Measurements from ENCODE around the gene ZNF286A.
"Not testable (repeated sequence)": the region's sequence is repeated elsewhere in the genome, so short reads cannot be mapped to it uniquely, and the experiment has no call there.

Gene ZNF286A

DNA sequence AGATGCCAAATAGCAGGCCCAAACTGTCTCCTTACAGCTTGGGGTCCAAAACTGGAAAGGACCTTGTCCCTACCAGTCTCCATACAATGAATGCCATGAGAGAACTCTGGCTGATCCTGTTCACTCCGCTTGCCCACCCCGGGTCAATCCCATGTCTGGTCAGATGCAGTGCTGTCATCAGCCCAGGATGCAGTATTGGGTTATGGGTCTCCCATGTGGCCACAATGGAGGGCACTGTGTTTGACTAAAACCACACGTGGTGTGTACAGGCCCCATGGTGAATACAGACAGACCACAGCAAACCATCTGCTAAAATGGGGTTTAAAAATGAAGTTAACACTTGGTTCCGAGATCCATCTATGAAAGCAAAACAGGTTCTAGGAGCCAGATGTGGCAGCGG, 35.9 kb upstream of the ZNF286A start:
- no peak overlapping the region for H3K4me3 ChIP-seq (ENCODE audit: low read depth, low read length)
- in situ Hi-C loops (cut with HindIII; ENCODE audit: low sequenced_read_pairs): no loop called here
- DNase-seq (ENCODE audit: low read depth): no peak
- TF ChIP-seq, protein P1, sequence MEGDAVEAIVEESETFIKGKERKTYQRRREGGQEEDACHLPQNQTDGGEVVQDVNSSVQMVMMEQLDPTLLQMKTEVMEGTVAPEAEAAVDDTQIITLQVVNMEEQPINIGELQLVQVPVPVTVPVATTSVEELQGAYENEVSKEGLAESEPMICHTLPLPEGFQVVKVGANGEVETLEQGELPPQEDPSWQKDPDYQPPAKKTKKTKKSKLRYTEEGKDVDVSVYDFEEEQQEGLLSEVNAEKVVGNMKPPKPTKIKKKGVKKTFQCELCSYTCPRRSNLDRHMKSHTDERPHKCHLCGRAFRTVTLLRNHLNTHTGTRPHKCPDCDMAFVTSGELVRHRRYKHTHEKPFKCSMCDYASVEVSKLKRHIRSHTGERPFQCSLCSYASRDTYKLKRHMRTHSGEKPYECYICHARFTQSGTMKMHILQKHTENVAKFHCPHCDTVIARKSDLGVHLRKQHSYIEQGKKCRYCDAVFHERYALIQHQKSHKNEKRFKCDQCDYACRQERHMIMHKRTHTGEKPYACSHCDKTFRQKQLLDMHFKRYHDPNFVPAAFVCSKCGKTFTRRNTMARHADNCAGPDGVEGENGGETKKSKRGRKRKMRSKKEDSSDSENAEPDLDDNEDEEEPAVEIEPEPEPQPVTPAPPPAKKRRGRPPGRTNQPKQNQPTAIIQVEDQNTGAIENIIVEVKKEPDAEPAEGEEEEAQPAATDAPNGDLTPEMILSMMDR (IDR thresholded peaks at IDR 0.05; ENCODE audit: low read depth, low read length, missing control alignments): no peak

DNA sequence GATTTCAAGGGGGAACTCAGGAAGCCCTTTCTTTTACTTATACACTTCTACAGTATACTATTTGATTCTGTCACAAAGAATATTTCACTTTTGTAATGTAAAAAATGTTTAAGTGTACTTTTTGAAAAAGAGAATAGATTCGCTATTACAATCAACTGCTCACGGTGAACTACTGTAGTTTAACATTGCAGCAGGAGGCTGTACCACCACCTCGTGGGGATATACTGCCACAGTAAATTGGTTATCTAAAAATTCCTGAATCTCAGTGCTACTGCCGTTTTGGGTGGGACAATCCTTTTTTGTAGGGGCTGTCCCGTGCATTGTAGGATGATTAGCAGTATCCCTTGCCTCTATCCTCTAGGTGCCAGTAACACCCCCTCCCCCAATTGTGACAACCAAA, 30.0 kb upstream of the ZNF286A start:
- DNase-seq (ENCODE audit: low read depth); in situ Hi-C loops (cut with HindIII; ENCODE audit: low sequenced_read_pairs); H3K4me3 ChIP-seq (ENCODE audit: low read depth, low read length): not testable (repeated sequence)

DNA sequence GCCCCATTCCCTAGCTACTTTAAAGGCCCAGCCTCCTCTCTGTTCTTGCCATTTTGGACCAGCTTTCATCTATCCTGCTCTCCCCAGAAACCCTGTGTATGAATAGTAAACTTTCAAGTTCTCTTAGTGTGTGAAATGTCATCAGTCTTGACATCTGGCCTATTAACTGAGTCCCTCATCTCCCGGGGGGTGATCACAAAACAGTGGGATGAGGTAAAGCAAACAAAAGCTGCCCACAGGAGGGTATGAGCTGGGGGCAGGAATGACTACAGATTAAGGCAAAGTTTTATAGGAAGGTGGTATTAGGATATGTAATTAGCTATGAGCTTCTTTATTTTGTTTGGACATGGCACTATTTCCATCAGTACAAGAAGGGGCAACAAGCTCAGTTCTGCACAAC, 24.9 kb upstream of the ZNF286A start:
- DNase-seq (ENCODE audit: low read depth); H3K4me3 ChIP-seq (ENCODE audit: low read depth, low read length); in situ Hi-C loops (cut with HindIII; ENCODE audit: low sequenced_read_pairs): not testable (repeated sequence)

DNA sequence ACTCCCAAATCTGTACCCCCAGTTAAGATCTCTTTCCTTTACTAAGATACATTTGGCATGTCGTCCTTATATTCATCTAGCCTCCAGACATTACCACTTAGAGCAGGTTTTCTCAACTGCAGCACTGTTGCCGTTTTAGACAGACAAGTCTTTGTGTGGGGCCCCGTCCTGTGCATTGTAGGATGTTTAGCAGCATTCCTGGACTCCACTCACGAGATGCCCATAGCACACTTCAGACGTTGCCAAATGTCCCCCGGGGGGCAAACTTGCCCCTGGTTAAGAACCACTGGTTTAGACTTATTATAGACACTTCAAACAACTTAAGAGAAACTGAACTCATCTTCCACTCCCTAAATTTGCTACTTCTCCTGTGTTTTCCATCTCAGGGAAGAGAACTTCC, 23.6 kb upstream of the ZNF286A start:
- DNase-seq (ENCODE audit: low read depth); H3K4me3 ChIP-seq (ENCODE audit: low read depth, low read length); in situ Hi-C loops (cut with HindIII; ENCODE audit: low sequenced_read_pairs): not testable (repeated sequence)

DNA sequence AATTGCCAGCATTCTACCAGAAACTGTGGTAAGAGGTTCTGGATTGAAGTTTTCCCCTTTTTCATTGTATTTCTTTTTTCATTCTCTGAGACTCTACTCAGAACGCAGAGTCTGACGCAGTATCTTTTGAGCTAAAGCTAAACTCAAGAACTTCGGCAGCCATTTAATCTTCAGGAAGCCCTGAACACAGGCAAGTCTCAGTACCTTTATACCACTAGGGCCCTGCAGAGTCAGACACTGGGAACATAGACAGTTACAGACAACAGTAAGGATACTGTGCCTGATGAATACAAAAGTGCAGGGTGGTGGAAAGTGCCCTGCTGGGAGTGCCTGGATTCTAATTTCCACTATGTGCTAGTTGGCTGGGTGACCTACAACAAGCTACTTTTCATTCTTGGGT, 16.4 kb upstream of the ZNF286A start:
- in situ Hi-C loops (cut with HindIII; ENCODE audit: low sequenced_read_pairs); H3K4me3 ChIP-seq (ENCODE audit: low read depth, low read length); DNase-seq (ENCODE audit: low read depth): not testable (repeated sequence)

- DNase-seq (ENCODE audit: low read depth); in situ Hi-C loops (cut with HindIII; ENCODE audit: low sequenced_read_pairs): not testable (repeated sequence)
Measured at GRCh38 chr17:15683824-15684478, 15.6 kb upstream of the ZNF286A start, which contains the start of gene TRIM16. Gene TRIM16, minus strand, starts transcription at chr17:15684311. Its CDS starts 32,702 bp downstream, at chr17:15651609.

GRCh38 chr17:15687494-15687893, 12.1 kb upstream of the ZNF286A start:
- DNase-seq (ENCODE audit: low read depth); H3K4me3 ChIP-seq (ENCODE audit: low read depth, low read length); in situ Hi-C loops (cut with HindIII; ENCODE audit: low sequenced_read_pairs): not testable (repeated sequence)

More at GRCh38 chr17:15683824-15684478, 15.6 kb upstream of the ZNF286A start, which contains the start of gene TRIM16:
- H3K4me3 ChIP-seq (ENCODE audit: low read depth, low read length): peak within 1 kb of the TSS; percentile 61
- TF ChIP-seq, protein P1 (IDR thresholded peaks at IDR 0.05; ENCODE audit: low read depth, low read length, missing control alignments): peak; percentile 27

GRCh38 chr17:15698967-15699366, 585 bp upstream of the ZNF286A start:
- H3K4me3 ChIP-seq (ENCODE audit: low read depth, low read length): peak overlapping the region; percentile 51
- DNase-seq (ENCODE audit: low read depth); in situ Hi-C loops (cut with HindIII; ENCODE audit: low sequenced_read_pairs): not testable (repeated sequence)

- in situ Hi-C loops (cut with HindIII; ENCODE audit: low sequenced_read_pairs): not testable (repeated sequence)
- H3K4me3 ChIP-seq (ENCODE audit: low read depth, low read length): peak overlapping the region; percentile 51
Measured at GRCh38 chr17:15699937-15700336, 385 bp downstream of the ZNF286A start.

DNA sequence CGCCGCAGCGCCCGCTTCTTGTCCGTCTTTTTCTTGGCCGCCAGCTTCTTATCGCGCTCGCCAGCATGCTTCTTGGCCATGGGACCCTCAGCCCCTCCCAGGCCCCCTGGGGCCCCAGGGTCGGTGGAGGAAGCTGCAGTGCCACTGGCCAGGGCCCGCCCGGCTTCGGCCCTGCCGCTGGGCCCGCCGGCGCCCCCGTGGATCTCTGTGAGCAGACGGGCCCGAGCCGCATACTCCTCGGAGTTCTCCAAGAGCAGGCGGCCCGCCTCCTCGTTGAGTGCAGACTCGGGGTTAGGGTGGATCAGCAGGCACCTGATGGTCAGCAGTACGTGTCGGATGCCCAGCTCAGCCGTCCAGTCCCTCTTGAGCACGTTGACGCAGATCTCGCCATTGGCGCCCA, 4.7 kb downstream of the ZNF286A start:
- H3K4me3 ChIP-seq (ENCODE audit: low read depth, low read length); in situ Hi-C loops (cut with HindIII; ENCODE audit: low sequenced_read_pairs); DNase-seq (ENCODE audit: low read depth): not testable (repeated sequence)

More at GRCh38 chr17:15699937-15700336, 385 bp downstream of the ZNF286A start:
- not testable (repeated sequence) for DNase-seq (ENCODE audit: low read depth)

DNA sequence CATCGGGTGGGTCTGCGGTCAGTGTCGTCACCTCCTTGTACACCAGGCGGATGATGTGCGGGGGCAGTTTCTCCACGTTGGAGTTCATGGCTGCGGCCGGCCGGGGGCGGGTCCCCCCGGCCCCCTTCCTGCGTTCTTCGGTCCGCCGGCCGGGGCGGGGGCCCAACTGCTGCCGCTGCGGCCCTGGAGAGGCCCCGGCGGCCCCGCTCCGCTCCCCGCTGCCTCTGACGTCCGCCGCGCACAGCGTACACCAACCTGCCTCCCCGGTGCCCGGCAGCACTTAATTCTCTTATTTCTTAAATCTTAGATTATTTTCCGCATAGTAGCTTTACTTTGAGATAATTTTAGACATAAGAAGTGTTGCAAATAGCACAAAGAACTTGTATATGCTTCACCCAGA, 5.3 kb downstream of the ZNF286A start:
- in situ Hi-C loops (cut with HindIII; ENCODE audit: low sequenced_read_pairs): not testable (repeated sequence)

DNA sequence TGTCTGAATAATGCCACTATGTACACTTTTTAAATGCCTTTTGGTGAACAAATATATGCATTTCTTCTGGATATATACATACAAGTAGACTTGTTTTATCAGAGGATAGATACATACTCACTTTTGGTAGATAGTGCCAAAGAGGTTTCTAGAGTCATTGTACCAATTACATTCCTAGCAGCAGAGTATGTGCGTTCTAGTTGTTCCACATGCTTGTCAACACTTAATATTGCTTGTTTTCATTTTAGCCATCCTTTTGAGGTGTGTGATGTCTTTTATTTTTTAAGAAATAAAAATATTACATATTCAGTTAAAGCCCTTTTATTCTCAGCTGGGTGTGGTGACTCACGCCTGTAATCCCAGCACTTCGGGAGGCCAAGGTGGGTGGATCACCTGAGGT, 9.3 kb downstream of the ZNF286A start:
- in situ Hi-C loops (cut with HindIII; ENCODE audit: low sequenced_read_pairs); DNase-seq (ENCODE audit: low read depth); H3K4me3 ChIP-seq (ENCODE audit: low read depth, low read length): not testable (repeated sequence)

More for the DNA sequence above, 5.3 kb downstream of the ZNF286A start:
- H3K4me3 ChIP-seq (ENCODE audit: low read depth, low read length); DNase-seq (ENCODE audit: low read depth): not testable (repeated sequence)

DNA sequence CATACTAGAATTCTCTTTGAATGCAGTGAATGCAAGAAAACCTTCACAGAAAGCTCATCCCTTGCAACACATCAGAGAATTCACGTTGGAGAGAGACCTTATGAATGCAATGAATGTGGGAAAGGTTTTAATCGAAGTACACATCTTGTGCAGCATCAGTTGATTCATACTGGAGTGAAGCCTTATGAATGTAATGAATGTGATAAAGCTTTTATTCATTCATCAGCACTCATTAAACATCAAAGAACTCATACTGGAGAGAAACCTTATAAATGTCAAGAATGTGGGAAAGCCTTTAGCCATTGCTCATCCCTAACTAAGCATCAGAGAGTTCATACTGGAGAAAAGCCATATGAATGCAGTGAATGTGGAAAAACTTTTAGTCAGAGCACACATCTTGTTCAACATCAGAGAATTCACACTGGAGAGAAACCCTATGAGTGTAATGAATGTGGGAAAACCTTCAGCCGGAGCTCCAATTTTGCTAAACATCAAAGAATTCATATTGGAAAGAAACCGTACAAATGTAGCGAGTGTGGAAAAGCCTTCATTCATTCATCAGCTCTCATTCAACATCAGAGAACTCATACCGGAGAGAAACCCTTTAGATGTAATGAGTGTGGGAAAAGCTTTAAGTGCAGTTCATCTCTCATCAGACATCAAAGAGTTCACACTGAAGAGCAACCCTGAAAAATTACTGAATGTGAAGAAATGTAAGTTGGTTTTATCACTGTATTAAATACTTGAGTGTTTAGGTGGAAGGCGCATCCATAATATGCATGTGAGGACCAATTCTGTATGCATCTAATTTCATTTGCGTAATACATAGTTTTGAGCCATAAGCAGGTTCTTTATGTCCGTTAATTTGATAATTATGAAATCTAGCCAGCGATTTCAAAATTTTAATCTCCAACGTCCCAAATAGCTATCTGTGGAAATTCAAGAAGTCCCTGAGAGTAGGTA, 17.3 kb downstream of the ZNF286A start:
- in situ Hi-C loops (cut with HindIII; ENCODE audit: low sequenced_read_pairs); H3K4me3 ChIP-seq (ENCODE audit: low read depth, low read length): not testable (repeated sequence)

GRCh38 chr17:15730535-15730934, 31.0 kb downstream of the ZNF286A start:
- in situ Hi-C loops (cut with HindIII; ENCODE audit: low sequenced_read_pairs); H3K4me3 ChIP-seq (ENCODE audit: low read depth, low read length); DNase-seq (ENCODE audit: low read depth): not testable (repeated sequence)

More for the DNA sequence above, 17.3 kb downstream of the ZNF286A start:
- DNase-seq (ENCODE audit: low read depth): not testable (repeated sequence)

DNA sequence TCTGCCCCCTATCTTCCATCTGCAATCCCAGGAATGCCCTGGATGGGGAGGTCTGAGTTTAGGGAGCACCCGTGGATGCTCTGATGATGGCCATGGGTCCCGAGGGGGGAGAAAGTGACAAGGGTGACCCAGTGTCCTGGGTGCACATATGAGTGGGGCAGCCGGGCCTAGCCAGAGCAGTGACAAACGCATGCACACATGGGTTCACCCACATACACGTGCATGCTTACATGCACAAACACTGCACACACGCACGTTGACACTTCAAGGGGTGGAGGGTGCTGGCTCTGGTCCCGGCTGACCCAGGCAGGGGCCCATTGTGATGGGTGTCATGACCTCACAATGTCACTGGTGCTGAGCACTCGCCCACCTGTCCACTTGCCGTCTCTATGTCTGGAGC, 32.3 kb downstream of the ZNF286A start, which contains the start of gene TBC1D26:
Gene TBC1D26 (plus strand): TSS at position 384 of the 400 bp plus-strand sequence. CDS start 3,066 bp downstream, outside the sequence.
- H3K4me3 ChIP-seq (ENCODE audit: low read depth, low read length); in situ Hi-C loops (cut with HindIII; ENCODE audit: low sequenced_read_pairs); DNase-seq (ENCODE audit: low read depth): not testable (repeated sequence)

Data from astrocyte of the cerebellum (primary cell).